Glutamatergic neuron (in vitro differentiated cells): Measurements from ENCODE around the gene BRI3. TPM values are rescaled to one million over a fixed set of nuclear protein-coding genes. Genes with fewer than 3 reads are reported as not detected.

Experiments
- DNase-seq: peaks from one replicate; pipeline ENCODE4 v3.0.0; 2022
- H3K27ac Mint-ChIP-seq: one replicate; pipeline ENCODE4 v1.8.0; 2020; ENCODE audit warnings: mild to moderate bottlenecking, mixed read lengths, inconsistent platforms; ENCODE audit not compliant: unreplicated experiment
- H3K27me3 Mint-ChIP-seq: one replicate; pipeline ENCODE4 v1.8.0; 2020; ENCODE audit warnings: mild to moderate bottlenecking, moderate library complexity, mixed read lengths, inconsistent platforms; ENCODE audit not compliant: unreplicated experiment
- H3K36me3 Mint-ChIP-seq: one replicate; pipeline ENCODE4 v1.8.0; 2020; ENCODE audit warnings: mild to moderate bottlenecking, mixed read lengths, inconsistent platforms; ENCODE audit not compliant: unreplicated experiment
- H3K4me1 Mint-ChIP-seq: one replicate; pipeline ENCODE4 v1.8.0; 2020; ENCODE audit warnings: mild to moderate bottlenecking, low read depth, mixed read lengths, inconsistent platforms; ENCODE audit not compliant: unreplicated experiment
- H3K4me3 Mint-ChIP-seq: one replicate; pipeline ENCODE4 v1.8.0; 2020; ENCODE audit warnings: mild to moderate bottlenecking, mixed read lengths, inconsistent platforms; ENCODE audit not compliant: unreplicated experiment
- H3K9me3 Mint-ChIP-seq: one replicate; pipeline ENCODE4 v1.8.0; 2020; ENCODE audit warnings: mild to moderate bottlenecking, moderate library complexity, mixed read lengths, inconsistent platforms; ENCODE audit not compliant: unreplicated experiment
- total RNA-seq: library from RNA; stranded (reverse); fragmentation: NEBNext Ultra II Directional; extraction: Animal tissue kit (Norgen Biotek cat#: 25700); gene quantifications from one replicate; pipeline ENCODE4 v1.2.1, GENCODE V29; 2021; ENCODE audit not compliant: unreplicated experiment
- TF ChIP-seq, protein P1 (sequence below): fragments of 200-600 bp; sonication (generic); IDR thresholded peaks from one replicate; pipeline ENCODE4 v1.5.0; 2021; ENCODE audit not compliant: partially characterized antibody, unreplicated experiment

BRI3 gene
- total RNA-seq, 1 donor from 2014 or later: 176 TPM

GRCh38 chr7:98265841-98266271, 15.6 kb upstream of the BRI3 start:
- DNase-seq: no peak
- Mint-ChIP-seq H3K9me3 (peaks cover 5% of the 10 kb centered on the region), H3K36me3 (no peaks in the 10 kb centered on the region), H3K4me3 (no peak overlapping the region), H3K27me3 (no peaks in the 10 kb centered on the region), H3K27ac (no peak overlapping the region), H3K4me1 (peaks cover 2% of the 10 kb centered on the region)
- TF ChIP-seq, protein P1, sequence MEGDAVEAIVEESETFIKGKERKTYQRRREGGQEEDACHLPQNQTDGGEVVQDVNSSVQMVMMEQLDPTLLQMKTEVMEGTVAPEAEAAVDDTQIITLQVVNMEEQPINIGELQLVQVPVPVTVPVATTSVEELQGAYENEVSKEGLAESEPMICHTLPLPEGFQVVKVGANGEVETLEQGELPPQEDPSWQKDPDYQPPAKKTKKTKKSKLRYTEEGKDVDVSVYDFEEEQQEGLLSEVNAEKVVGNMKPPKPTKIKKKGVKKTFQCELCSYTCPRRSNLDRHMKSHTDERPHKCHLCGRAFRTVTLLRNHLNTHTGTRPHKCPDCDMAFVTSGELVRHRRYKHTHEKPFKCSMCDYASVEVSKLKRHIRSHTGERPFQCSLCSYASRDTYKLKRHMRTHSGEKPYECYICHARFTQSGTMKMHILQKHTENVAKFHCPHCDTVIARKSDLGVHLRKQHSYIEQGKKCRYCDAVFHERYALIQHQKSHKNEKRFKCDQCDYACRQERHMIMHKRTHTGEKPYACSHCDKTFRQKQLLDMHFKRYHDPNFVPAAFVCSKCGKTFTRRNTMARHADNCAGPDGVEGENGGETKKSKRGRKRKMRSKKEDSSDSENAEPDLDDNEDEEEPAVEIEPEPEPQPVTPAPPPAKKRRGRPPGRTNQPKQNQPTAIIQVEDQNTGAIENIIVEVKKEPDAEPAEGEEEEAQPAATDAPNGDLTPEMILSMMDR: no peak

DNA sequence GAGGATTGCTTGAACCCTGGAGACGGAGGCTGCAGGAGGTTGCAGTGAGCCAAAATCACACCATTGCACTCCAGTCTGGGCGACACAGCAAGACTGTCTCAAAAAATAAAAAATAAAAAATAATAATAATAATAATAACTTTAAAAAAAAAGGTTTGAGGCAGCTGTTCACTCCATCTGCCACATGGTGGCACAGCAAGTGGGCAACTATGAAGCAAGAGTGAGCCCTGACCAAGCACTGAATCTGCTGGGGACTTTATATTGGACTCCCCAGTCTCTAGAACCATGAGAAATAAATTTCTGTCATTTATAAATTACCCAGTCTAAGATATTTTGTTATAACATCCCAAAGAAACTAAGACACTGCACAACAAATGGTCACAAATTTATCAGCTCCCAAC, 14.6 kb upstream of the BRI3 start:
- Mint-ChIP-seq H3K36me3 (no peaks in the 10 kb centered on the region), H3K27me3 (no peaks in the 10 kb centered on the region), H3K27ac (no peak overlapping the region), H3K9me3 (peaks cover 5% of the 10 kb centered on the region), H3K4me1 (peaks cover 2% of the 10 kb centered on the region), H3K4me3 (no peak overlapping the region)
- DNase-seq: no peak
- TF ChIP-seq, protein P1: no peak

DNA sequence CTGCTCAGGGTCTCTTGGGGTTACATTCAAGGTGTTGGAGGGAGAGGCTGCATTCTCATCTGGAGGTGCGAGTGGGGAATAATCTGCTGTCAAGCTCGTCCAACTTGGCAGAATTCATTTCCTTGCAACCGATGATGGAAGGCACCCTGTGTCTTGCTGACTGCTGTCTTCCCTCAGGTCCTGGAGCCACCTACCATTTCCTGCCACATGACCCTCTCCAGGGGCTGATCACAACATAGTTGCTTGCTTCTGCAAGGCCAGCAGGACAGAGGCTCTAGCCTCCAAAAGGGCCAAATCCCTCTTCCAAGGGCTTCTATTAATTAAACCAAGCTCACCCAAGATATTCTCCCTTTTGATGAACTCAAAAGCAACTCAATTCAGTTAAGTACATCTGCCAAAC, 14.2 kb upstream of the BRI3 start:
- no peaks in the 10 kb centered on the region for H3K27me3 Mint-ChIP-seq
- H3K27ac Mint-ChIP-seq: no peak overlapping the region
- DNase-seq: no peak
- peaks cover 2% of the 10 kb centered on the region for H3K4me1 Mint-ChIP-seq
- no peaks in the 10 kb centered on the region for H3K36me3 Mint-ChIP-seq
- TF ChIP-seq, protein P1: no peak
- H3K9me3 Mint-ChIP-seq: peaks cover 5% of the 10 kb centered on the region
- H3K4me3 Mint-ChIP-seq: no peak overlapping the region

- peaks cover 2% of the 10 kb centered on the region for H3K4me1 Mint-ChIP-seq
- H3K9me3 Mint-ChIP-seq: peaks cover 2% of the 10 kb centered on the region
- H3K4me3 Mint-ChIP-seq: no peak overlapping the region
- no peak overlapping the region for H3K27ac Mint-ChIP-seq
- H3K36me3 Mint-ChIP-seq: no peaks in the 10 kb centered on the region
- no peak for DNase-seq
- H3K27me3 Mint-ChIP-seq: peaks cover 4% of the 10 kb centered on the region
- TF ChIP-seq, protein P1: no peak
These were observed 5.2 kb upstream of the BRI3 start for GRCh38 chr7:98276241-98276761.

- Mint-ChIP-seq H3K27ac (no peak overlapping the region), H3K36me3 (no peaks in the 10 kb centered on the region), H3K27me3 (peaks cover 14% of the 10 kb centered on the region), H3K4me3 (no peak overlapping the region), H3K9me3 (peaks cover 6% of the 10 kb centered on the region), H3K4me1 (peaks cover 11% of the 10 kb centered on the region)
- TF ChIP-seq, protein P1: no peak
- no peak for DNase-seq
These were observed 3.1 kb upstream of the BRI3 start for GRCh38 chr7:98278408-98278807.
